HL-60/S4 treated with phorbol 12-myristate 13-acetate at 8.2 ng/mL for 4 days and 3 days (cell line): ENCODE results near the gene SLC2A6.

Experiments used
- in situ Hi-C: fragments of 300-500 bp; cut with MboI; formaldehyde crosslinking; loops from 2 replicates; pipeline ENCODE4 v1.15.0; 2022; ENCODE audit warnings: low sequenced_read_pairs

SLC2A6 gene

DNA sequence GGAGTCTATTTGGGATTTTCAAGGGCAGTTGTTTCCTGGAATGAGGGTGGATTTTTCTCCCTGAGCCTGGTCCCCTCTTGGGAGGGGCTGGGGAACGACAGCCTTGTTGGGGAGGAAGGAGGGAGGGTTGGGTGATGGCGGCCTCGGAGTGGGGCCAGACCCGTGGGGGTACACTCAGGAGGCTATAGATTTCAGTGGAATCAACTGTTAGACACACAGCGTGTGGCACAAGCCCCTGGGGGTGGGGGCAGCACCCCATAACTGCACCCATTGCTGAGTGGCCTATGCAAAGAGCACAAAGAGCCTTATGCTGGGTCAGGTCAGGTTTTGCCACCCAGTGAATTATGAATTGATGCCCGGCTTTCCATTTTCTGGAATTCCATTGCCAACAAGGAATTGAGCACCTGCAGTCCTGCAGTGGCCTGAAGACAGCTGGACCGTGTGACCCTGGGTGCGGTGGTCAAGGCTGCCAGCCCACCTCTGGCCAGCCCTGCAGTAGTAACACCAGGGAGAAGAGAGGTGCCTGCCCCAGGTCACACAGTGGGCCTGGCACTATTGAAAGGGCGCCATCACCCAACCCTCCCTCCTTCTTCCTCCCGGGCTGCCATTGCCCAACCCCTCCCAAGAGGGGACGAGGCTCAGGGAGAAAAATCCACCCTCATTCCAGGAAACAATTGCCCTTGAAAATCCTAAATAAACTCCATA lies 37.5 kb upstream of the SLC2A6 start:
- in situ Hi-C loops: loop anchor here (25.0 kb wide), 1 partner anchor 471 kb away; the partner anchor contains the start of gene VAV2

DNA sequence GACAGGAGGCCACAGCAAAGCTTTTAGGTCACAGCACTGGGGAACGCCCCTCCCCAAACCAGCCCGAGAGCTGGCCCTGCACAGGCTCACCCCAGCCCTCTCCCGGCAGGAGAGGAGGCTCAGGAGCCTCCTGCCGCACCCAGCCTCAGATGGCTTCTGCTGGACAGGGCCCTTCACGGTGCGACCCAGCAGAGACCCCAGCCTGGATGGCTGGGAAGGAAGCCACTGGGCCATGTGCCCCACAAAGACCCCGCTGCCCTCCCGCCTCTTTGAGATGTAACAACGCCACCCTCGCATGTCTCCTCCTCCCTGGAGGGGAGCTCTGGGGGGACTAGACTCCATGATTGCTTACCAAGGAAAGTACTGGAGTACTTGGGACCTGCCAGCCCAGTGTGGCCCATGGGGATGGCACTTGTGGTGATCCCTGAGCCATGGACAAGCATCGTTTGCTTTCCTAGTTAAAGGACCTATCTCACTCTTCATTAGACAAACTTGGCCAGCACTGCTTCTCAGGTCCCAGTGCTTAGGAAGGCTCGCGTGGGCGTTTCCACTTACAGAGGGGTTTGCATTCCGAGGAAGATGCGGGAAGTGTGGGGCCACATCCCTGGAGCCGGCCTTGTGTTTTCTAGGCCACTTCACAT lies 36.8 kb upstream of the SLC2A6 start:
- in situ Hi-C loops: loop anchor here (25.0 kb wide), 1 partner anchor 472 kb away; the partner anchor contains the start of gene VAV2

DNA sequence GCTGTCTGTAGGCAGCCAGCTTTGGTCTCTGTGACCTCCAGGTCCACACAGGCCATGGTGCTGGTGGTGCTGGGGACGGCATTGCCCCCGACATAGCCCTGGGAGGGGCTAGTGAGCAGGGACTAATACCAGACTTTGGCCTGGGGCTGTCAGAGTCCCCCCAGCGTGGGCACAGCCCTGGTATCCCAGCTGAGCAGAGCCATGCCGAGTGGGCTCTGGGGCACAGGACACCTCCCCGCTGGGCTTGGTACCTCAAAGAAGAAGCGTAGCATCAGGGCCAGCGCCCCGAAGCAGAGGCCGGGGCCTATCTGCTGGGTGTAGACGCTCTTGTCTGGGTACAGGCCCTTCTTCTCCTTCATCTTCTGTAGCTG lies 36.3 kb upstream of the SLC2A6 start:
- in situ Hi-C loops: loop anchor here (25.0 kb wide), 1 partner anchor 472 kb away; the partner anchor contains the start of gene VAV2

DNA sequence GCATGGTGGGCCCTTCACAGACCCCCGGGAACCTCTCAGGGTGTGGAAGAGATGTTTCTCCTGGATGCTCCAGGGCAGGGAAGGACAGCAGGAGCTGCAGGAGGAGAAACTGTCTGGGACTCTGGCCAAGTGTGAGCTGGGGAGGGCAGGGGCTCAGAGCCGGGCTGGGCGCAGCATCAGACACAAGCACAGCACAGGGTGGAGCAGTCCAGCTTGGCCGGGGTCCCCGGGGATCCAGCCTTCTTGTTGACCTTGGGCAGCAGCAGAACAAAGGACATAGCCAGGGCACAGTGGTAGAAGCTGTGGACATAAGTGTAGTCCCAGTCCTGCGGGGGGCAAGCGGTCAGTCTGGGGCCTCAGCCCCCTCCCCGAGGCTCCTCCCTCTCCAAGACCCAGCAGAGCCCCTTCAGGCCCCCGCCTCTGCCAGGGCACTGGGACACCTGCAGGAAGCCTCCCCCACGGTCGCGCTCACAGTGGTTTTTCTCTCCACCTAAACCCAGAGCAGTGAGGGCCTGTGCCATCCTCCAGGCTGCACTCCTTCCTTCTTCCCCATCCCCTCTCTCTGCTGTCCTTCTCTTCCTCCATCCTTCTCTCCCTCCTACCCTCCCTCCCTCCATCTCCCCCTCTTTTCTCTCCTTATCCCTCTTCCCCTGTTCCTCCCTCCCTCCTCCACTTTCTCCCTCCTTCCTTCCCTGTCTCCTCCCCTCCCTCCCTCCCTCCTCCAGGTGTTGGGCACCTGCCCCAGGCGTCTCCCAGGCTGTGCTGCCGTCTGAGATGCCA lies 35.8 kb upstream of the SLC2A6 start:
- in situ Hi-C loops: loop anchor here (25.0 kb wide), 1 partner anchor 473 kb away; the partner anchor contains the start of gene VAV2

DNA sequence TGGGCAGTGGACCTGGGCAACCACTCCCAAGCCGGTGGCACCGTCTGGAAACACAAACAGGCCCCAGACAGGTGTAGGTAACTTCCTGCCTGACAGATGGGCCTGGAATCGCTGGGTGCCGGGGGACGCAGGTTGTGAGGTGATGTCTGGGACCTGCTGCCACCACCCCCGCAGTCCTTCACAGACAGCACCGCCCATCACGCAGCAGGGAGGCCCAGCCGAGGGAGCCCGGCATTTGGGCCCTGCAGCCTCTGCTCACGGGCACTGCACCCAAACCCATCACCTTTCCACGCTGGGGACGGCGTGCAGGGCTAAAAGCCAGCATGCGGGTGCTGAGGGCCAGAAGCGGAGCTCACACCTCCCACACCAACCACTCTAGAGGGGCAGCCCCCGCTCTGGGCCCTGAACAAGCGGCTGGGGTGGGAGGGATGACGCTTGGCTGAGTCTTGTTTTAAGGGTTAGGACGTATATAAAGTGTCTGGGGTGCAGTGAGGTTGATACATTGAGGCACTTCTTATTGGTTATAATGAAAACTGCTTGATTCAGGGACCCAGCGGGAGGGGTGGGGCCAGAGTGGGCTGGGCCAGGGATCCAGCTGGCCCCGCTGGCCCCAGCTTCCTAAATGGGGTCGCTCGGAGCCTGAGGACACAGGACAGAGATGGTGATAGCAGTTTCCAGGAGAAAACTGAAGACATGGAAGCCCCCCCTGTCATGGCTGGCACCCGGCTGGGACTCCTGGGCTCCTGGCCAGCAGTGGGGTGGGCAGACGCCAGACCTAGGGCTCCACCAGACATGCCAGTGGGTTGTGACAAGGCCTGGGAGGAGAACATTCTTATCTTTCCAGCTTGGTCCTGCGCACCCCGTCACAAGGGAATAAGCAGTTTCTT lies 34.6 kb upstream of the SLC2A6 start:
- in situ Hi-C loops: loop anchor here (25.0 kb wide), 1 partner anchor 474 kb away; the partner anchor contains the start of gene VAV2

DNA sequence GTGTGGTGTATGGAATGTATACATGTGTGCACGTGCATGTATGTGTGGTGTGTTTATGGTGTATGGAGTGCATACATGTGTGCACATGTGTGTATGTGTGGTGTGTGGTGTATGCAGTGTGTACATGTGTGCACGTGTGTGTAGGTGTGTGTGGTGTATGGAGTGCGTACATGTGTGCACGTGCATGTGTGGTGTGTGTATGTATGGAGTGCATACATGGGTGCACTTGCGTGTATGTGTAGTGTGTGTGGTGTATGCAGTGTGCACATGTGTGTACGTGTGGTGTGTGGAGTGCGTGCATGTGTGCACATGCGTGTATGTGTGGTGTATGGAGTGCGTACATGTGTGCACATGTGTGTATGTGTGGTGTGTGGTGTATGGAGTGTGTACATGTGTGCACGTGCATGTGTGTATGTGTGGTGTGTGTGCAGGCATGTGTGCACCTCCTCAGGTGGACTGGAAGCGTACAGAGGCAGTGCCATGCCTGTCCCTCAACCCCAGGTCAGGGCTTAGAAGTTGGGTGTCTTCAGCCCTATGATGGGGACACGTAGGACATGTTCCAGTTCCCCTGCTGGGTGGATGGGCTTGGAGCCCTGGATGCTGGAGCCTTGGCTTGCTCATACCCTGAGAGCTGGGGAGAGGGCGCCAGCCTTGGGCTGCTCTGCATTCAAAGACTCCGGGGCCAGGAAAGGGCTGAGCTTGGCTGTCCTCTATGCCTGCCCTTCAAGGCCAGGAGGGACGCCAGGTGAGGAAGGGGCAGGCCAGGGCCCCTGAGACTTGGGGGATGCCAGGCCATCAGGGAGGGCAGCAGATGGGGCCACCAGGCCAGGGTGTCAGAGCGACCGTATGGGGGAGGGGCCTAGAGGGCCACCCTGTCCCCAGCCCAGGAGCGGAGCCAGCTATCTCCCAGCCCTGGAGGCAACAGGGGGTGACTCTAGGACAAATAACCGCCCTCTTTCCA lies 33.6 kb upstream of the SLC2A6 start:
- in situ Hi-C loops: loop anchor here (25.0 kb wide), 1 partner anchor 475 kb away; the partner anchor contains the start of gene VAV2

DNA sequence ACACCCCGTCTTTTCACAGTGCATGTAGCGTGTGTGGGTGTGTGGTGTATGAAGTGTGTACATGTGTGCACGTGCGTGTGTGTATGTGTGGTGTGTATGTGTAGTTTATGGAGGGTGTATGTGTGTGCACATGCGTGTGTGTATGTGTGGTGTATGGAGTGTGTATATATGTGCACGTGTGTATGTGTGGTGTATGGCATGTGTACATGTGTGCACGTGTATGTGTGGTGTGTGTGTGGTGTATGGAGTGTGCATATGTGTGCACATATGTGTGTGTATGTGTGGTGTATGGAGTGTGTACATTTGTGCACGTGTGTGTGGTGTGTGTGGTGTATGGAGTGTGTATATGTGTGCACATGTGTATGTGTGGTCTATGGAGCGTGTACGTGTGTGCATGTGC lies 32.7 kb upstream of the SLC2A6 start:
- in situ Hi-C loops: loop anchor here (25.0 kb wide), 1 partner anchor 476 kb away; the partner anchor contains the start of gene VAV2

DNA sequence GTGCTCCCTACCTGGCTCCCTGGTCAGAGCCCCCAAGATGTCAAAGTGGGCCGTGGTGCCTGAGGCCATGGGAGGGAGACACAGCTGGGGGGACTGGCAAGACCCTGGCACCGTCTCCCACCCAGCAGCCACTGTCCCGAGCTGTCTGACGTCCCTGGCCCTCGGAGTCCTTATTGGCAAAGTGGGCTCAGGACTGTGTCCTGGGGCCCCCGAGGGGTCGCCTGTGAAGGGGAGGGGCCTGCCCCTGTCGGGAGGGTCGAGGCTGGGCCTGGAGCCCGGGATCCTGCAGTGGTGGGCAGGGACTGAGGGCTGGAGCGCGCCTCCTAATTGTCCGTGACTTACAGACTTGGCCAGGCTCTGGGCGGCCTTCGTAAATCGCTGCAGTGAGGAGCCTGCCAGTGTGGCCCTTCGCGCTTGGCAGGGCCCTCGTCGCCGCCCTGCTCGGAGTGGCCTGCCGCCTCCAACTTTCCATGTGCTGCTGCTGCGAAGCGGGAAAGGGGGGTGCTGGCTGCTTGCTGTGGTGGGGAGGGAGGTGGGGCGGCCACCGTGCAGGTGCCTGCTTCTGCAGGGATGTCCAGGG lies 32.1 kb upstream of the SLC2A6 start:
- in situ Hi-C loops: loop anchor here (25.0 kb wide), 1 partner anchor 476 kb away; the partner anchor contains the start of gene VAV2

DNA sequence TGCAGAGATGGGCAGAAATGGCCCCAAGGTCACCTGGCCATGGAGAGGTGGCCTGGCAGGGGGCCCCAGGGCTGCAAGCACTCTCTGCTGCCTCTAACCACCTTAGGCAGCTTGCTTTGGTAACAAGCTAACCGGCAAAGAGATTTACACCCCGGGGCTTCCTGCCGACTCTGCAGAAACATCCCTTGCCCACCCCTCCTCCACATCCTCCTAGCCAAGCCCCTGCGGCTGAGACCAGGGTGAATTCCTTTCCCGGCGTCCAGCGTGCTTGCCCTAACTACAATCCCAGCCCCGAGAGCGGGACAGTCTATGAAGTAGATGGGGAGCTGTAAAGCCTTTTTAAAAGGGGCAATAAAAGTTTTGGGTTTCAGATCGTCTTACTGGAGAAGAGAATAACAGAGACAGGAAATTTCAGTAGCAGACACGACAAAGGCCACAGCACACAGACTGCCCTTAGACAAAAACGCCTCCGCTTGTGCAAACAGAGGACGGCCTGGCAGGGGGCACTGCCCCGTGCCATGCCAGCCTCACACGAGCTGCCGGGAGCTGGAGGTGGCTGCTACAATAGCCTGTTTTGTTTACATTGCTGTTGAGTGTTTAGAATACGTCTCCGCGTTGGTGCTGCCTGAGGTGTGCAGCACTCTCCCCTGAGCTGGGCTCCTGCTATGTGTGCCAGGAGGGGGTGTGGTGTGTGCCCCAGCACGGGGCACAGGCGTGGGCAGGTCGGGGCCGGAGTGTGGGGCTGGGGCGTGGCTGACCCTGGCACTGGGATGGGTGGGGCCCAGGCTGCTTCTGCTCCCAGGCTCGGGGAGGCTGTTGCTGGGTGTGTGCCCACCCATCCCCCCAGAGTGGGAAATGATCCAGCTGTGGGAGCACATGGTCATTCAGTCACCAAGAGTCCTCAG lies 30.5 kb upstream of the SLC2A6 start:
- in situ Hi-C loops: loop anchor here (25.0 kb wide), 1 partner anchor 478 kb away; the partner anchor contains the start of gene VAV2

DNA sequence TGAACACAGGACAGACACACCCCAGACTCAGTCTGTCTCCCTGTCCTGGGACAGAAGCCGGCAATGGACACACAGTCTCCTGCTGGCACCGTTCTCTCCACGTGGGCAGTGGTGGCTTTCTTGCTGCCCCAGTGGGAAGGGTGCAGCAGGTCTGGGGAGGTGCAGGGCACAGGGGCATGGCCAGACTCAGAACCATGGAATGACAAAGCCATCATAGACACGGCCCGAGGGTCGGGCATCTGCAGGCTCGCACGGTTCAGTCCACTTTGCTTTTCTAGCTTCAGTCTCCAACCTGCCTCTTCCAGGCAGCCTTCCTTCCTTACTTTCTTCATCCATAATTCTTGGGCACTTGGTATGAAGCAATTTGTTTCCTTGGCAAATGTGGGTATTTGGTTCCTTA lies 29.1 kb upstream of the SLC2A6 start:
- in situ Hi-C loops: loop anchor here (25.0 kb wide), 1 partner anchor 479 kb away; the partner anchor contains the start of gene VAV2

DNA sequence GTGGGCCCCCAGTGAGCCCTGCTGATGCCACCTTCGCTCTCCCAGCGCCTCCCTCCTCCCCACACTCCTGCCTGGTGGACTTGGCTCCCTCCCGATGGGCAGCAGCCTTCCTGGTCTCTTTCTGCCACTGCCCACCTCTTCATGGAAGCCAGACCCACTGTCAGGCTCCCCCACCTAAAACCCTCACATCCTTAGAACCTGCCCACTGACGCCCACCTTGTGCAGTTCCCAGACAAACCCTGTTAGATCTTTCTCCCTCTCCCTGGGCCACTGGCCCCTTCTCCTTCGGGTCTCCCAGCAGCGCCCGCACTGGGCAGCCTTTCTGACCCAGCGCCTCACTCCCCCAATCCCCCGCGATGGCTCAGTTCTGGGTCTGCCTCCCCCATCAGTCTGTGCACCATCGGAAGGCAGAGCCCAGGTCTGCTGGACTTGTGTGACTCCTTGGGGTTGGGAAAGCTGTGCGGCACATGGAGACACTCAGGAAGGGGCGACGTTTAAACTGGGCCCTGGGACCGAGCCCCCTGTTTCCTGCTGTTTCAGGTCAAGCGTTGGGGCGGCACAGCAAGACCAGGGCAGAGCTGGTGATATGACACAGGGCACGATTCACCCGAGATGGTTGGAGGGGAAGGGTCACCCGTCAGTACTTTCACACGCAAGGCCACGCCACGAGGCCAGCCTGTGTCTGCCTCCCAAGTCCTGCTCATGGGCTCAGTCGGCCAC lies 28.5 kb upstream of the SLC2A6 start:
- in situ Hi-C loops: loop anchor here (25.0 kb wide), 1 partner anchor 480 kb away; the partner anchor contains the start of gene VAV2

DNA sequence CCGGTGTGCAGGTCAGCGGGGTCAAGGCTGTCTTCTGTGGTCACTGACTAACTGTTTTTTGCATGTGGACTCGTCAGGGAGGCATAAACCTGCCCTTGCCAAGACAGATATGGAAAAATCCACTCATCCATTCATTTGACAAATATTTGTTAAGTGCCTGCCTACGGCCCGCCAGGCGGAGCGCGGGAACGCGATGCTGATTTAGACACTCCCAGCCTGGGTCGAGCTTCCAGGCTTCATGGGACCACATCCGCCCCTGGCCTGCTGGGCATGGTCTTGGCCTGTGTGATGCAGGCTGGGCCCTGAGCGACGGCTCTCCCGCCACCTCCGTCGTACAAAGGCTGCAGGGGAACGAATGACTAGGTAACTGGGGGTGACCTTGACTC lies 27.7 kb upstream of the SLC2A6 start:
- in situ Hi-C loops: loop anchor here (25.0 kb wide), 1 partner anchor 481 kb away; the partner anchor contains the start of gene VAV2

DNA sequence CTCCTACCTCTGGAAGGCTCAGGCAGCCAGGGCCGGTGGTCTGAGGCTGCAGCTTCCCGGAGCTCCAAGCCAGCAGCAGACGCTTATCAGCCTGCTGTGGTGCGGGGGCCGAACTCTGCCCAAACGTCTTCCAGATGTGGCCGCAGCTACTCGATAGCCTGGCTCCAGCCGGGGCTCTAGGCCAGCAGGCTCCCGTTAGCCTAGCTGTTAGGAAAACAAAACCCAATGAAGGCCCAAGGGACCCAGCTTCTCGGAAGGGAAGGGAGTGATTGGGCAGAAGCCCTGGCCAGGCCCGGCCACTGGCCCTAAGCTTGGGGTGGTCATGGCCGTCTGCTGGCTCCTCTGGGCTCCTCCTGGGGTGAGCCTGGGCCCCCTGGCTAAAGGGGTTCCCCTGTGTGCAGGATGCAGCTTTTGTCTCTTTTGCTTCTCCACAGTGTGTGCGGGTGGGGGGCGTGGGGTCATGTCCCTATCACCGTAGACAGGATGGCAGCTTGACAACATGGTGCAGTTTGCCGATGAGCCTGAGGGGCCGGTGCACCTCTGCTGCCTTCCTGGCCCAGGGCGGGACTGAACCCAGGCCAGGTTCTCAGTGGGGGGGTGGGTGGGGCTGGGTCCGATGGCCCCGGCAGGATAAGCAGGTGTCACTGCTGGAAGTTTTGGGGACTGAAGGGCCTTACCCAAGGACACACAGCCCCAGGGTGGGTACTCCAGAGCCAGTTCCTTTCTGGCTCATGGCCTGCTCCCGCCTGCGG lies 27.2 kb upstream of the SLC2A6 start:
- in situ Hi-C loops: loop anchor here (25.0 kb wide), 1 partner anchor 481 kb away; the partner anchor contains the start of gene VAV2

DNA sequence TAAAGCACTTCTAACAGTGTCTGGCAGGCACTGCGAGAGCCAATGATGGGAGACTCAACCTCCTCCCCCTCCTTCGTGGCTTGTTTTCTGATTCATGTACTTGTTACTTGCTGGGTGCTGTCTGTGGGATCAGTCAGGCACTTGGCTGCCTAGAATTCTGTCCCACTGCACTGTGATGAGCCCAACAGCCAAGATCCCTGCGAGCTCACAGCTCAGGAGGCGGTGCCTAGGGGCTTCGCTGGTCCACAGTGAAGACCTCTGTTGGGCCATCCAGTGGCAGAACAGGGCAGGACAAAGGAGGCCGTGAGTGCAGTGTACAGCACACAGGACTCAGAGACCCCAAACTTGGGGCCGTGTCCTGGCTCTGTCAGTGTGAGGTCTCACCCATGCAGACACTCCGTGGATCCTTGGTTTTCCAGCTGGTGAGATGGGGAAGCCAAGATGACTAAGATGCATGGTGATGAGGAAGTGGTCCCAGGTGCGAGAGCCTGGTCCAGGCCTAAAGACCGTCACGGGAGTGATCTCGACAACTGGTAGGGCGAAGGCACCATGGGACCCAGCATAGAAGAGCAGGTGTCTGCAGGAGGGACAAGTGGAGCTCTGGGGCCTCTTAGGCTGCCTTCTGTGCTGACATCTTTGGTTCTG lies 26.4 kb upstream of the SLC2A6 start:
- in situ Hi-C loops: loop anchor here (25.0 kb wide), 1 partner anchor 482 kb away; the partner anchor contains the start of gene VAV2

DNA sequence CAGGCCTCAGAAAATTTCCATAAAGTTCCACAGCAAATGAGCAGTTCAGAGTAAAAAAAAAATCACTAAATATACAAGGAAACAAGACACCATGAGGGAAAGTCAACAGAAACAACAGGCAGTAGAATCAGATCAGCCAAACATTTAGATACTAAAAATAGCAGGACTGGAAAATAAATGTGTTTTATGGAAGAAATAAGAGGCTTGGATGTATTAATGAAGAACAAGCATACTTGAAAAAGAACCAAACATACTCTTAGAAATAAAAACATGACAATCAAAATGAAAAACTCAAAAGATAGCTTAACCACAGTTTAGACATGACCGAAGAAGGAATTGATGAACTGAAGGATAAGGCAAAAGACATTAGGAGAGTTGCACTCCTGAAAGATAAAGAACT lies 23.2 kb upstream of the SLC2A6 start:
- in situ Hi-C loops: loop anchor here (25.0 kb wide), 1 partner anchor 485 kb away; the partner anchor contains the start of gene VAV2
